Adrenal gland (tissue), 12 donors: ENCODE results near the gene TIMM21. TPM values are rescaled to one million over a fixed set of nuclear protein-coding genes. Genes with fewer than 3 reads are reported as not detected.

Source experiments
- DNase-seq, 7 donors: peaks; one replicate each; pipeline ENCODE4 v3.0.0-alpha.2; 2019 to 2020
- H3K27ac ChIP-seq, 5 donors: fragments of 200-600 bp; sonication (generic) in 4 of 5; 1 replicate in 3 of 5; 2 replicates in 2 of 5; pipeline versions ENCODE4 v1.5.1 to v1.8.0; 2016 to 2020; ENCODE audit warnings: mild to moderate bottlenecking in 1 of 5
- H3K27me3 ChIP-seq: fragments of 200-600 bp; 2 replicates; pipeline ENCODE4 v1.8.0; 2021
- H3K36me3 ChIP-seq, 2 donors: fragments of 200-600 bp; replicated peaks in 1 of 2; 1 replicate in 1 of 2; 2 replicates in 1 of 2; pipeline versions ENCODE4 v1.5.1 to v1.8.0; 2018 to 2022
- H3K4me1 ChIP-seq, 2 donors: fragments of 200-600 bp; replicated peaks in 1 of 2; 1 replicate in 1 of 2; 2 replicates in 1 of 2; pipeline versions ENCODE4 v1.5.1 to v1.8.0; 2018 to 2021
- H3K4me3 ChIP-seq, 4 donors: fragments of 200-600 bp; sonication (generic) in 3 of 4; one replicate each; pipeline ENCODE4 v1.5.1; 2016 to 2018
- H3K9me3 ChIP-seq, 3 donors: fragments of 200-600 bp; sonication (generic) in 1 of 3; replicated peaks in 1 of 3; 1 replicate in 2 of 3; 2 replicates in 1 of 3; pipeline versions ENCODE4 v1.5.1 to v1.8.0; 2016 to 2021
- POLR2A ChIP-seq, 2 donors: fragments of 450-650 bp; IDR thresholded peaks; one replicate each; pipeline ENCODE4 v1.6.1; 2017; ENCODE audit warnings: antibody characterized with exemption in 2 of 2, mild to moderate bottlenecking in 2 of 2, moderate library complexity in 1 of 2
- WGBS, 4 donors: extraction: QIAGEN DNeasy Blood & Tissue Kit in 2 of 4; methylation state at CpG; one replicate each; pipeline versions ENCODE4 v1.1.5 to v1.1.7; 2013 to 2017; 5-methylcytosine and 5-hydroxymethylcytosine counted together
- intact Hi-C, 2 donors: fragments of 100-400 bp; cut with DNase I; formaldehyde crosslinking; loops; one replicate each; pipeline versions ENCODE4 v1.14.1 to v1.15.0; 2022 to 2023
- polyA plus RNA-seq, 3 donors: library from polyadenylated mRNA; stranded (reverse); fragments of 200-250 nt in 2 of 3; fragments of 350-450 nt in 1 of 3; fragmentation: Illumina TruSeq in 1 of 3; extraction: RNeasy Lipid Tissue Mini Kit (QIAGEN cat#74804) in 1 of 3; gene quantifications; one replicate each; pipeline ENCODE4 v1.2.3, GENCODE V29; 2013 to 2014
- total RNA-seq, 9 donors: library from RNA; depleted of rRNA in 4 of 9; stranded (reverse); fragments of >200 nt in 4 of 9; fragments of 120-200 nt in 1 of 9; fragmentation: NEBNext Ultra II Directional in 1 of 9; extraction: Animal tissue kit (Norgen Biotek cat#: 25700) in 1 of 9; gene quantifications; one replicate each; pipeline versions ENCODE4 v1.1.0 to v1.2.4, GENCODE V29; 2013 to 2023
- TF ChIP-seq, protein P1 (sequence below), 6 experiments: fragments of 450-650 bp in 4 of 6; fragments of 200-600 bp in 2 of 6; sonication (generic) in 1 of 6; IDR thresholded peaks; 1 replicate in 5 of 6; 2 replicates in 1 of 6; pipeline versions ENCODE4 v1.5.1 to v1.8.0; 2016 to 2021; ENCODE audit warnings: antibody characterized with exemption in 6 of 6, mild to moderate bottlenecking in 2 of 6, moderate library complexity in 1 of 6
- donor health status: healthy with polysubstance abuse.
- donor health status: Bipolar disorder and iron deficiency.
- donor health status: DM: yes; HTN: yes; CAD: no.
- donor health status: DM: no; HTN: no; CAD: no.
- donor health status: DM: no; HTN: no; CAD: no.
- donor health status: DM: yes; HTN: yes; CAD: no.

The TIMM21 gene
- total and polyA plus RNA-seq, 12 donors: 7.1 to 102 (median 34.2) TPM

DNA sequence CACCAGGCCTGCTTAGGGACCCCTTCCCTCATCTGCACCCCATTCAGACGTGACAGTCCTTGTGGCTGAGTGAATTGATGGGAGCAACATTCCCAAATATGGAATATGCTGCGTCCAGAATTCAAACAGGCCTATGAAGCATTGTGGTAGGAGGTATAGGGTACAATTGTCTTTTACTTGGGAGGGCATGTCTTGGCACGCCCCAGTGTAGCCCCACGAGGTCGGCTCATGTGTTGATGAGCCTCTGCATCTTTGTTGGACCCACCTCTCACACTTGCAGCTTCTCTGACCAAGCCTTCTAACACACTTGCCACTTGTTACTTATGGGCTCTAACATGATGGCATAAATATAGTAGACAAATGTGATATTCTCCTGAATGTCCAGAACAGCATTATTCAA lies 1.6 kb downstream of the TIMM21 start:
- no peaks in the 10 kb centered on the region for H3K27me3 ChIP-seq
- WGBS, 4 donors: 72 to 81% (median 79%) methylated on average over 5 of the region's 5 CpGs
- no peak for TF ChIP-seq POLR2A (IDR thresholded peaks at IDR 0.05)
- TF ChIP-seq, protein P1, sequence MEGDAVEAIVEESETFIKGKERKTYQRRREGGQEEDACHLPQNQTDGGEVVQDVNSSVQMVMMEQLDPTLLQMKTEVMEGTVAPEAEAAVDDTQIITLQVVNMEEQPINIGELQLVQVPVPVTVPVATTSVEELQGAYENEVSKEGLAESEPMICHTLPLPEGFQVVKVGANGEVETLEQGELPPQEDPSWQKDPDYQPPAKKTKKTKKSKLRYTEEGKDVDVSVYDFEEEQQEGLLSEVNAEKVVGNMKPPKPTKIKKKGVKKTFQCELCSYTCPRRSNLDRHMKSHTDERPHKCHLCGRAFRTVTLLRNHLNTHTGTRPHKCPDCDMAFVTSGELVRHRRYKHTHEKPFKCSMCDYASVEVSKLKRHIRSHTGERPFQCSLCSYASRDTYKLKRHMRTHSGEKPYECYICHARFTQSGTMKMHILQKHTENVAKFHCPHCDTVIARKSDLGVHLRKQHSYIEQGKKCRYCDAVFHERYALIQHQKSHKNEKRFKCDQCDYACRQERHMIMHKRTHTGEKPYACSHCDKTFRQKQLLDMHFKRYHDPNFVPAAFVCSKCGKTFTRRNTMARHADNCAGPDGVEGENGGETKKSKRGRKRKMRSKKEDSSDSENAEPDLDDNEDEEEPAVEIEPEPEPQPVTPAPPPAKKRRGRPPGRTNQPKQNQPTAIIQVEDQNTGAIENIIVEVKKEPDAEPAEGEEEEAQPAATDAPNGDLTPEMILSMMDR (IDR thresholded peaks at IDR 0.05): no peak
- peaks cover 0 to under 1% of the 10 kb centered on the region in 2 donors for H3K36me3 ChIP-seq
- DNase-seq: no peak
- peaks cover 5 to 35% of the 10 kb centered on the region in 2 donors for H3K4me1 ChIP-seq
- intact Hi-C loops: no loop called here
- no peaks in the 10 kb centered on the region for H3K9me3 ChIP-seq
- H3K27ac ChIP-seq: no peak overlapping the region
- H3K4me3 ChIP-seq: no peak overlapping the region

DNA sequence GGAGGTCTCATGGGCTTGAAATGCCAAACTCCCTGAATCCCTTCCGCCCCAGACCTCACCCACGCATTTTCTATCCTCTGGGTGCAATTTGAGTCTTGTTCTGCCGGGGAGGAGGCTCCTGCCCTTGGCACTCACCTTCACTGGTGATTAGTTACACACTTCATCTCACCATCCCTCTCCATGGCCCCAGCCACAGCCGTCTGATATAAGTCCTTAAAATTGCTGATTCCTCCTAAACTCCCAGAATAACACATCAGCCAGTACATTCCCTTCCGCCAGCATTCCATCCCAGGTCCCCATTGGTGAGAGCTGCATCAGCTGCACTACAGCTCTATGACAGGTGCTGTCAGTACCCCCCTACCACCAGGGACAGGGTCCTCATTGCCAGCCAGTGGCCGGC lies 3.9 kb downstream of the TIMM21 start:
- Histone ChIP-seq H3K27me3 (no peaks in the 10 kb centered on the region), H3K27ac (no peak overlapping the region), H3K9me3 (no peaks in the 10 kb centered on the region), H3K4me1 (peaks cover under 1 to 32% of the 10 kb centered on the region in 2 donors), H3K4me3 (no peak overlapping the region), H3K36me3 (peaks cover 0 to 25% of the 10 kb centered on the region in 2 donors)
- intact Hi-C loops: no loop called here
- DNase-seq: no peak
- TF ChIP-seq, protein P1 (IDR thresholded peaks at IDR 0.05): no peak
- no peak for TF ChIP-seq POLR2A (IDR thresholded peaks at IDR 0.05)
- 88 to 92% (median 90%) methylated on average over 6 of the region's 6 CpGs for WGBS, 4 donors

DNA sequence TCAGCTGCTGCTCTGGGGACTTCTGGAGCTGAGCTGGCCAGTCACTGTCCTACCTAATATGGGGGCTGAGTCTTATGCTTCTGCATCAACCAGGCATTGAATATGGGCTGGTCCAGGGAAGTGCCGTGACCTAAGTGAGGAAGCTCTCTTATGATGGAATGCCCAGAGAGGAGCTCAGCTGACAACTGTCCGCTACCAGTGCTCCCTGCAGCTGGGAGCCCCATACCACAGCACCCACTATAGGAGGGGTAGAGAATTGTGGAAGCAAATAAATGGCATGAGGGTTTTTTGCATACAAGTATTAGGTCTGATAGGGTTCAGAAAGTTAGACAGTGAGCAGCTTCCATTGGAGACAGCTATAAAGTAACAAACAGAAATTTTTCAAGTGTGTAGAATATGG lies 4.5 kb downstream of the TIMM21 start:
- Histone ChIP-seq H3K36me3 (peaks cover 0 to 25% of the 10 kb centered on the region in 2 donors), H3K27ac (peak overlapping the region in 1 of 5 donors; percentile 31), H3K4me3 (no peak overlapping the region), H3K27me3 (no peaks in the 10 kb centered on the region), H3K9me3 (no peaks in the 10 kb centered on the region), H3K4me1 (peaks cover 0 to 30% of the 10 kb centered on the region in 2 donors)
- intact Hi-C loops: no loop called here
- TF ChIP-seq, protein P1 (IDR thresholded peaks at IDR 0.05): no peak
- TF ChIP-seq POLR2A (IDR thresholded peaks at IDR 0.05): no peak
- WGBS, 4 donors: 94 to 97% (median 96%) methylated on average over 2 of the region's 2 CpGs
- DNase-seq: no peak

DNA sequence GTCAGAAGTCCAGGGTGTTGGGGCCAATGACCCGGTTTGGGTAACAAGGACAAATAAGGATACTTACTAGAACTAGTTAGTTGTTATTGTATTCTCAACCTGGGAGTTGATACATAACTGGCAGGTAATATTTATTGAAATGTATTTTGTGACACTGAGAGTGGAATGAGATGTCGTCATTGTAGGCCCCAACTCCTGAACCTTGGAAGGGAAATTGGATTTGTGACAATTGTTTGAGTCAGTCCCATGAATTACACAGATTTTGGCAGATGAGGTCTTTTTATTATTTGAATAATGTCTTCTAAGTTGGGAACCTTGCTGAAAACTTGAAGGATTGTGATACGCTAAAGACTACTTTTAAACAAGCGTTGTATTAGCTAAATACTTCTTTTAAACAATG lies 5.1 kb downstream of the TIMM21 start:
- Histone ChIP-seq H3K36me3 (peaks cover 0 to 29% of the 10 kb centered on the region in 2 donors), H3K4me3 (no peak overlapping the region), H3K27ac (peak overlapping the region in 2 of 5 donors; percentile 14 to 31), H3K4me1 (peaks cover 0 to 30% of the 10 kb centered on the region in 2 donors), H3K9me3 (no peaks in the 10 kb centered on the region), H3K27me3 (no peaks in the 10 kb centered on the region)
- 54 to 56% (median 55%) methylated on average over 4 of the region's 4 CpGs for WGBS, 4 donors
- TF ChIP-seq POLR2A (IDR thresholded peaks at IDR 0.05): no peak
- TF ChIP-seq, protein P1 (IDR thresholded peaks at IDR 0.05): no peak
- peak in 1 of 7 donors; percentile 31 for DNase-seq
- intact Hi-C loops: no loop called here
